Effector CD4-positive, alpha-beta T cell (primary cell): Measurements from ENCODE around the gene CTNNA2.

ENCODE experiments used
- DNase-seq: peaks from one replicate; pipeline ENCODE4 v3.0.0-alpha.2; 2020

Gene CTNNA2

DNA sequence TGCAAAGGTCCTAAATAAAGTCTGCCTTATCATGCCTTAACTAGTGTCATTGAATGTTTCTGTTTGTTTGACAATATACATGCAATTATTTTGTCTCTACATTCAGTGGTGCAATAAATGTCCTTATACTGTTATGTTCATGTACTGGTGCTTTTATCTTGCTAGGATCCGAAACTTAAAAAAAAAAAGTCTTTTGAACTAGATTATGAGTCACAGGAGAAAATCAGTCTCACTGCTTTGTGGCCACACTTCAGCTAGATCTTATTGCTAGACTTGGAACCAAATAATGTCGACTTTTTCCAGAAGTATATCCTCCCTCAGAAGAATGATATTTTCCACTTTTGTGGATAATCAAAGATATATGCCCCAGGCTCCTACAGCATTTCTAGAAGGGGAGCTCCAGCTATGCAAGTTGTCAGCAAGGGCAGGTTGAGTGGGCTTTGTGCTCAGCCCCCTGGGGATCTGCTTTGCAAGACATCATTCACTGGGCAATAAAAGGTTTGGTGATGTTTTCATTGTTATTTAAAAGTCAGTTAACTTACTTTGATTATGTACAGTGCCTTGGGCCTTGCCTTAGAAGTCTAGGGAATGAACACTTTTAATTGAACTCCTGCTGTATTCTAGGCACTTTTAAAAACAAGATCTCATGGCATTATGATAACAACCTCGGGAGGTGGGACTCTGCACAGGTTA is 948.8 kb downstream of the CTNNA2 start:
- no peak for DNase-seq

DNA sequence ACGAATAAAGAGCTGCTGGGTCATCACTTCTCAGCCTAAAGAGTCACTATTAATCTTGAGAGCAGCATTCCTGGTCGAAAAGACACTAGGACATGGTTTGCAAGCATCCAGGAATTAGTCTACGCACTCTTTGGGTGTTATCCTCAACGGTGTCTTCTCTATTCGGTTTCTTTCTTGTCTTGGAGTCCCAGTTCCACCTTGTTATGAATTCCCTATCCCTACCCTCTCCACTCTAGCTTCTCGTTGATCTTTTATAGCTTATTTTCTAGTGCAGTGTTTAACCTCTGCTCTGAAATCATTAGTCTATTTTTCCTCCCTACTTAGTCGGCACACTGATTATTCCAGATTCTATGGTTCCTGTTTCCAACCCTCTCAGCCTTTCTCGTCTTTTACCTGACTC is 949.8 kb downstream of the CTNNA2 start:
- no peak for DNase-seq

DNA sequence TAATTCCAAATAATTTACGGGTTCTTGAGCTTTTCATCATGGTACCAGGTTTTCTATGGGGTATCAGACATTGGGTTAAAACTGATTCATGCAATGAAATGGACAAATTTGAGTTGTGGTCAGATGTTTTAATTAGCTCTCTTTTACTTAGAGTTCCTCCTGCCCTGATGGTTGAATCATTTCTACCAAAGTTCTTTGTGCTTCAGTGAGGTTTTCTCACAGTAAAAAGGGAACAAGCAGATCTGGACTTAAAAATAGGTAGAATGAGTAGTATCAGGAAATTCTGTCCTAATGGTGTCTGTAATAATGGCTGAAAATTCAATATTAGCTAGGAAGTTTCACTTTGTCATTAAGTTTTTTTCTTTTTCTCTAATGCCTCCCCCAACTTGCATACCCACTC is 951.4 kb downstream of the CTNNA2 start:
- no peak for DNase-seq

DNA sequence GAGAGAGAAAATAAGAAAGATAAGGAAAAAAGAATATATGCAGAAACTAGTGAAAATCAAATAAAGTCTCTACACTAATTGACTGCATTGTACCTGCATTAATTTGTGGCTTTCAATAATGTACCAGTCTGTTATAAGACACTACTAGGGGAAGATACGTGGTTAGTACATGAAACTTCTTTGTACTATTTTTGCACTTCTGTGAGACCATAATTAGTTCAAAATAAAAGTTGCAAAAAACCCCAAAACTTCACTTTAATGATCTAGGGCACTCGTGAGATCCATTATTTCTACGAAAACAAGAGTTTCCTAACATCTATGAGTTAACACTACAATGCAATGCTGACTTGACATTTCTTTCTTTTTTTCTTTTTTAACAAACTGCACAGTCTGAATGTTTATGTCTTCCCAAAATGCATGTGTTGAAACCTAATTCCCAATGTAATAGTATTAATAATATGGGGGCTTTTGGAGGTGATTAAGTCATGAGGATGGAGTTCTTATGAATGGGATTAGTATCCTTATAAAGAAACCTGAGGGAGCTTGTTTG is 954.5 kb downstream of the CTNNA2 start:
- no peak for DNase-seq

DNA sequence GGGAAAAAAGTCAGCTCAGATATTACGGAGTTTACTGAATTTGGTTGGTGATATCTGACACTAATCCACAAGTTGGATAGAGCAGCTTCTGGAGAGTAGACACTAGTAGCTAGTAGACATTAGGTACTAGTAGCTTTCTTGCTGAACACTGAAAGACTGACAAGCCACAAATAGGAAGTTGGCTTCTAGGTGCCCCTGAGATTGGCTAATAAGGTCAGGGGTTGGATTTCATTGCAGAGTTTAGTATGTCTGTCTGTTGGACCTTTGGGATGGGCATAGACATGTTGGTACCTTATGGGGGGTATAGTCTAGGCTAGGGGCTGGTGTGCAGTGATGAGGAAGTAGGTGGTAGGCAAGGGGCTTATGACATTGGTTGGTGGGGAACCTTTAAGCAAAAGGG is 956.6 kb downstream of the CTNNA2 start:
- DNase-seq, result no peak

DNA sequence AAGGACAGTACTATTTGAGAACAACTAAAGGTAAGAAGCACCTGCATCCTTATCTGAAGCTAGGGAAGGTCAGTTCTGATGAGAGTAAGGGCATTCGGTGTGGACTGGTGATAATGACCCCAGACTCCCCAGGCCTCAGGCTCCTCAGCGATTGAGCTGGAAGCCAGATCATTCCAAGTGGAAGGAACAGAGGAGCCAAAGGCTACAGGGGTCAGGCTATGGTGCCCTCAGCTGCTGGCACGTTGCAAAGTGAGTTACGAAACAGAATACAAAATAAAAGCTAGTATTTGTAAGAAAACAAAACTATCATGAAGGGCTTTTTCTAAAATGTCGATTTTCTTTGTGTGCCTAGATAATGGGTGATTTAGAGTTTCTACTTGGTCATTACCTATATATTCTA is 960.2 kb downstream of the CTNNA2 start:
- no peak for DNase-seq

DNA sequence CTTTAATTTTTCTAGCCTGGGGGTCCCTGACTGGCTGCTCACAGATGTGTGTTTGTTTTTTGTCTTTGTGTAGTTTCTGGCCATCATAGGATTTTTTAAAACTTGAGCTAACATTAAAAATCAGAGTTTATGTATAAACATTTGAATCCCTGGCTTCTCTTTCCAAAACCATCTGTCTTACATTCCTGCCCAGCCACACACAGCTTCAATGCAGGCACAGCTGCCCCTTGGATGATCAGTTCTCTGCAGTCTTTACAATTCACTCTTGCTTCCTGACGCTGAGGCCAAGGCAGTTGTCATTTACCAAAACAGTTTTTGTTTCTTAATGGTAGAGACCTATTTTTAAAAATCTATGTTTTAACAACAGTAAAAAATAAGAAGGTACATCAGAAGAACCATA is 960.9 kb downstream of the CTNNA2 start:
- DNase-seq, result no peak

DNA sequence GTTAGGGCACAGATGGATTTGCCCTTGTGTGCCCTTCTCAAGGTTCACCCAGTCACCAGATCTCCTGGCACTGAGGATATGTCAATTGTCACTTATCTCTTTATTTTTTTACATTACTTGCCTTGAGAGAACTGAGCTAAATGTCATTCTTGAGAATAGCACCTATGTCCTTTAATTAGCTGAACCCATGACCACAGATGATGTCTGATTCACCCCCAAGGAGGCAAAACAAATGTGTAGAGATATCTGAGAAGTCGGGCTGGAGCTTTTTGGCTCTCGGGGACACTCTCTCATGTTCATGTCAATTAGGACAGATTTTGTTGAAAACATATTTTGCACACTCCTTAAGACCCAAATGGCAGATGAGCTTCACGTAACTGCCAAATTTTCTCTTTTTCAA is 963.1 kb downstream of the CTNNA2 start:
- DNase-seq, result no peak

DNA sequence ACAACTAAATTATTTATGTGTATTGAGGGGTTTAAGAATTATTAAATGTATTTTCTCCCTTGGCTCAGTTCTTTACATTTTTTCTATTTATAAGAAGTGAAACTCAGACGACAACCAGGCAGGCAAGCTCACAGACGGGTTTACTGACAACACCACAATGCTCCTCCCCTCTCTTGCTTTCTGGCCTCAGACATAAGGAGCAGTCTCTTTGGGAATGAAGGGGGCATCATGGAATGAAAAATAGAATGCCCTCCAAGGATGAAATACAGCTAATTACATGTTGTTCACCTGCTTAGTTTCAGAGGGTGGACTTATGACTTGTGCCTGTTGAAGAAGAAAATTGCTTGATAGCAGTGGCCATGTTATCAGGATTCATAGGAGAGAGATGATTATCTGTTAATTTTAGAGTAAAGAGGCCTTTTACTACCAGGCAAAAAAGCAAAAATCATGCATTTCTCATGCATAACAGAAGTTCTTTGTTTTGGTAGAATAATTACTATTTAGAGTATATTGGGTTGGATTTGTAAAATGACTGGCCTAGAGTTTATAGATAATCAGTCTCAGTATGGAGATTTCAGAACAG is 963.8 kb downstream of the CTNNA2 start:
- no peak for DNase-seq

DNA sequence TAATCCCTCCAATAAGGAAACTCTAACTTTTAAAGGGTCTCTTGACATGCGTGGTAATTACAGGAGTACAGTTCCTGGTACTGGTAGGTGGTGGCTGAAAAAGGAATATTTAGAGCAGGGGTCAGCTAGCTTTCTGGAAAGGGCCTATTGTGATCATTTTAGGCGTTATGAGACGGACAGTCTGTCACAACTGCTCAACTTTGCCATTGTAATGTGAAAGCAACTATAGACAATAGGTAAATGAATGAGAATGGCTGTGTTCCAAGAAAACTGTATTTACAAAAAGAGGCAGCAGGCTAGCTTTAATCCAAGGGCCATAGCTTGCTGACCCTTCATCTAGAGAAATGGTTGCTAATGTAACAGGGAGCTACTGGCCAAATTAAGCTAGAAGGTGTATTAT is 969.4 kb downstream of the CTNNA2 start:
- no peak for DNase-seq

DNA sequence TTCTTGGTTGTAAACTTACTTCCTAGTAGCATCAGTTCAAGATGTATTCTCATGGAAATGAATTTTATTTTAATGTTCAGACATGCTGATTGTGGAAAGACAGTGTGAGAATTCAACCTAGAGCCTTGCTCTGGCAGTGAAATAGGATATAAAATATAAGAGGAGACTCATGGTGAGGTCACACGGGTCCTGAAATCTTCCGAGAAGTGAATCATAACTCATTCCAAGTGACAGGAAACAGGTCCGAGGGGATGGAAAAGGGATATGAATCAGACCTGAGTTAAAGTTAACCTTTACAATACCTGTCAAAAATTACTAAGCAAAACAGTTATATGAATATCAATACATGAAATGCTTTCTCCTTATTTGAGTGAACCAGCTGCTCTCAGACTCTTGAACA is 976.9 kb downstream of the CTNNA2 start:
- no peak for DNase-seq

DNA sequence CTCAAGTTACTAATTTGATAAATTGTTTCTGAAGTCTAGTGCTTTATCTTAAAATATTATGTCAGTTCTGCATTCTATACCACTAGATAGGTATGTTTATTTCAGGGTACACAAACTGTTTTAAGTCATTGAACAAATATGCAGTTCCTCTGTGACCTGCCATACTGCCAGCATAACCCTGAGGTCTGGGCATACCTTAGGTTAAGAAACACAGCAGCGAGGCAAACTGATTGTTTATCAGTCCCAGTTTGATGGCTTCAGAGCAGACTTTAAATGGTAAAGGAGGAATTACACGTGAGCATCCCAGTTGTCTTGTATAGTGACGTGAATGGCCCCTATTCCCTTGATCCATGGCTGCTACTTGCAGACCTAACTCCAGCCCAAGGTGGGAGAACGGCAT is 978.1 kb downstream of the CTNNA2 start:
- DNase-seq, result no peak

DNA sequence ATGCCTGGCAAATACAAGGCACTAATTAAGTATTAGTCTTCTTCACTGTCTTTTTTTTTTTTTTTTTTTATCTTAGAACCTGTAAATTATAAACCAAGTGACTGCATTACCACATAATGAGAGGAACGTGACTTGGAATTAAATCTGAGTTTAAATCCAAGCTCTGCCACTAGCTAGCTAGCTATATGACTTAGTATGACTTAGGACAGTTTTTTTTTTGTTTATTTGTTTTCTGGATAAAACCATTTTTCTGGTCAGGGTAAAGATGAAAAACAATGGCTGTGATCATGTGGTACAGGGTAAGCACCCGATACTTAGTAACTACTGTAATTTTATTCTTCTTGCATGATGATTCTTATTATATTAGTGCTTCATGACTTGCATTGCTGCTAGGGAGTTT is 983.5 kb downstream of the CTNNA2 start:
- DNase-seq, result no peak

DNA sequence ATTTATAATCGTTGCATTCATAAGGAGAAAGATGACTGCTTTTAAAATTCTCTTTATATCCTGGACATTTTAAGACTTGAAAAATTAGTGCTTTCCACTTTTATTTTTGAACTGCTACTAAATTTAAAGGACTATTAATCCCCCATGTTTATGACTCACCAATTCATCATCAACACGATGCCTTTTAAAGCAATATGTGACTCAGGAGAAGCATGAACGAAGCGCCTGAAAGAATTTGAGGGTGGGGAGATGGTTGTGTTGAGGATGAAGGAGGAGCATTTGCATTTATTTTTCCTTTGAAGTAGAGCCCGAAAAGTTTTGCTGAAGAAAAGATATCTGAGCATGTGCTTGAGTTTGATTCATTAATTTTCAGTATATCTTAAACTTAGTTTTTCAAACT is 983.9 kb downstream of the CTNNA2 start:
- no peak for DNase-seq

DNA sequence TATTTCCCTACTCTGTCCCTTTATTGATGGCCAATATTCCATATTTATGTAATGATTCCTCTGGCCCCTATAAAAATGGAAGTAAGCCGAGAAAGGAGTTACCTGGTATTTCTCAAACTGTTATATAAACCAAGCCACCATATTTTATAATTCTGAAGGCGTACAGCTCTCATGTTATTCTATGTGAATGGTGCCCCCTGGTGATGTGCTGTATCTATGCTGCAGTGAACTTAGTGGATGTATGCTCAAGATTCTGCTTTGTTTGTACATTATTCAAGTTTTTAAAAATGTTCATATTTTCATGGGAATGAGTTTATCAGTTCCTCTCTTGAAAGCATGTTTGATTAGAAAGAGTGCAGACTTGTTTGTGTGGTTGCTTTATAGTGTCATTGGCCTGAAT is 986.2 kb downstream of the CTNNA2 start:
- DNase-seq, result no peak

DNA sequence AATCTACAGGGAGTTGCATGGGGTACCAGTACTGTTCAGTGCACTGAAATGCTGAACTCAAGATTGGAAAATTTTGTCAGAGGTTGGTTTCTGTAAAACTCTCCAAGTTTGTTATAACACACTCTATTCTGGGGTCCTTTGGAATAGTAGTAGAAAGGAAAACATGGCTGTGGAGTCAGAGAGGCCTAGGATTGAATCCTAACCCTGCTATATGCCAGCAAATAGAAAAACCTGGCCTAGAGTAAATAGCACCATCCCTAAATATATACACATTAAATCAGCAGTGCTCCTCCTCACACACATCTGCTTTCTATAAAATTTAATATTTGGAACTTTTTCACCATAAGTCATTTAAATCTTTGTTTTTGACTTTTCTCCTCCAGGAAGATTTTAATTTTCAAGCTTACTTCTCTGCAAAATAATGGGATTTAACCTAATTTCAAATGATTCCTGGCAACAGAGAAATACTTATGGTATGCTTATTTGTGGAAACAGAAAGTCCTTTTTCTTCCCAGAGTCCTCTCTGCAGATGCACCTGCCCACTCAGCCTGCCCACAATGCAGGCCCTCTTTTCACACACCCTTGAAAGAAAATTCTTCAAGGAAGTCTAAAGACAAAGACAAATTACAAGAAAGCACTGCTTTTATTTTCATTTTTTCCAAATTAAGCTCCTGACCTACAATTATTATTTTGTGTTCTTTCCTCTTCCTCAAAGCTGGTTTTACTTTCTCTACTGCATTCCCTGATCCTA is 989.2 kb downstream of the CTNNA2 start:
- no peak for DNase-seq

DNA sequence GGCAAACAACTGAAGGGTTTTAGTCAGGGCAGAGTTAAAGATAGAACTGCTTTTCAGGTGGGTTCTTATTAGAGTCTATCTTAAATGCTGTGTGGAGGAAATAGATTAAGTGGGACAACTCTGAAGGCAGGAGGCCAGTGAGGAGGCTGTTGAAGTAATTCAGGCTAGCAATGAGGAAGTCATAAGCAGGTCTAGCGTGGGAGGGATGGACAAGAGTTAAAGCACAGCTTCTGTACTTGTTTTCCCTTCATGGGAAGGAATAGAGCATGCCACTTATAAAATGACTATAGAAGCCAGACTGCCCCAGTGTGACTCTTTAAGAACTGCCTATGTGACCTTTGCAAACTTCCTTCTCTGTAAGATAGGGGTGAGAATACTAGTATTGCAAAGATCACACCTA is 993.7 kb downstream of the CTNNA2 start:
- DNase-seq, result no peak

DNA sequence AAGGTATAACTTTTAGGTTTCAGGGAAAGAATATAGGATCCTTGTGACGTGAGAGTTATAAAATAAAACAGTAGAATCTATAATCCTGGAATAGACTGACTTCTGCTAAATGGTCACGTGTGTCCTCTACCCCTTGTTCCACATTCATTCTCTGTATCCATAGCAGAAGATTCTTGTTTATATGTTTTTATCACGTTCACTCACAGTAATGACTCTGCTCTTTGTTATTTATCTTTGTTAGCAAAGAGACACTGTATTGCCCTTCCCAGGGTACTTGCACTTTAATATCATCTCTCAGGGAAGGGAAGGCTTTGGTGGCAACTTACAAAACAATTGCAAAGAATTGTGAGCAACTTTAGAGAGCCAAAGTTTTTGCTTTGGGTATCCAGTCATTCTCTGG is 997.9 kb downstream of the CTNNA2 start:
- DNase-seq, result no peak

DNA sequence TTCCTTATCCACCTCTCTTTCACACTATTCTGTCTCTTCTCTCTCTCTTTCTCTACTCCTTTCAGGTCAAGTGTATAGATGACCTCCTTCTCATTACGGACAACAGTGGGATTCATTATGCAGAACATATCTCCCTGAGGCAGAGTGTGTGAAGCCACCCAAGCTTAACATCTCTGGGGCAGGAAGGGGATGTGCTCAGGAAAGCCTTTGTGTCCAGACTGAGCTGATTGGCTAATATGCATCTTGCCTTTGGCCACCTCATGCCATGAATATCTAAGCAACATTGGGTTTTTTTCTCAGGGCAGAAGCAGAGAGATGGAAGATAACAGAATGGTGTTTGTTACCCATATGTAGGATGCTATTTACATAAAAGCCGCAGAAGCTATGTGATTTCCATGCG is 1003.1 kb downstream of the CTNNA2 start:
- DNase-seq, result no peak

DNA sequence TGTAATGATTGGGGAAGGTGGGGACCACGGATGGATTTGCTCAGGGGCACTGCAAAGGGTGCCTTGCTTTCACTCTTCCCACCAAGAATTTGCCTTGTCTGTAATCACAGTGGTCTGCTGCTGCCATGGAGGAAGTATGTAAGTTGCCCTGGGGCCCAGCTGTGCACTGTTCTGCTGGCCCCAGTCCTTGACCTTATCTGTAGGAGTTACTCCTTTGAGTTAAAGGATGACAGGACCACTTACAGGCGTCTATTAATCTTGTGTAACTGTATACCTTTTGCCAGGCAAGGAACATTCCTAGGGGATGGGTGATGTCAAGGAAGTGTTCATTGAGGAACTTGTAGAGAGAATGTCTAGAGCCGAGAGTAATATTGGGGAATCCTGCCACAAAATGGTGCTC is 1004.5 kb downstream of the CTNNA2 start:
- no peak for DNase-seq

DNA sequence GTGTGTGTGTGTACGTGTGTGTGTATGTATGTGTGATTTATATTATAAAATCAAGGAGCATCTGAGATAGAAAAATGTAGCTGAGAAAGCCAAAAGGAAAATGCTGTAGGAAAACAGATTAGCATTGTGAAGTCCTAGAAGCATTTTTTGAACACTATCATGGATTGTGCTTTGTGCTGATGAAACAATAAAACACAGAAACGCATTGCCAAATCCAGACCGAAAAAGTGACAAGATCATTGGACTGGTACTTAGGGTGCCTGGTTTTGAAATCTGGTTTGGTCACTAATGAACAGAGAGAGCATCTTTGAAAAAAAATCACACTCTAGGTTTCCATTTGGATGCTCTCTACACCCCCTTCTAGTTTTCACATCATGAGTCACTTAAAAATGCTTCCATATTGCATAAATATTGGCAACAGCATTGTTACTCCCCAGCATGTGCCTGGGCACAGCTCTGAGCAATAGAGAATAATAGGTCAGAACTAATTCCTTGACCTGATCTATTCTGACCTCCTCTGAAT is 1006.3 kb downstream of the CTNNA2 start:
- DNase-seq, result no peak

DNA sequence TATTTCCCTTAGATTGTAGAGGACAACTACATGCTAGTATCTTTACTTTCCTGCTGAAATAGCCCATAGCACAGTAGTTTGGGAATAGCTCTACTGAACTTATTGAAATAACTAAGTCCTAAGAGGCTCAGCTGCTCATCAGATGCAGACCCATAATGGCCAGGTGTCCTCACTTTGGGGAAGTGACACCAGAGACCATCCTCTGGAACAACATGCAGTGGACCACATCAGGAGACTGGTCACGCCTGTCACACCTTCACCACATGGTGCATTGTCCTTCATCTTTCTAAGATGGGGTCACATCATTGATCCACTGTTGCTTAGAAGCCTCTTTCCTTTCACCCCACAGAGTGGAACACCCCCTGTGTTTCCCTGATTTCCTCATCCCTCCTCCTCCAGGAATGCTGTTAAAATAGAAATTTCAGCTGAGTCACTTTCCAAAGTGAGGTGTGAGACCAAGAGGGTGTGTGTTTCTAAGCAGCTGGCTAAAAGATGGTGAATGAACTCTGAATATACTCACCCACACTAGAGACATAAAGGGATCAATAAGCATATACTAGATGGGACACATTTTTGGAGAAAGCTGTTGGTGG is 1006.9 kb downstream of the CTNNA2 start:
- DNase-seq, result no peak

DNA sequence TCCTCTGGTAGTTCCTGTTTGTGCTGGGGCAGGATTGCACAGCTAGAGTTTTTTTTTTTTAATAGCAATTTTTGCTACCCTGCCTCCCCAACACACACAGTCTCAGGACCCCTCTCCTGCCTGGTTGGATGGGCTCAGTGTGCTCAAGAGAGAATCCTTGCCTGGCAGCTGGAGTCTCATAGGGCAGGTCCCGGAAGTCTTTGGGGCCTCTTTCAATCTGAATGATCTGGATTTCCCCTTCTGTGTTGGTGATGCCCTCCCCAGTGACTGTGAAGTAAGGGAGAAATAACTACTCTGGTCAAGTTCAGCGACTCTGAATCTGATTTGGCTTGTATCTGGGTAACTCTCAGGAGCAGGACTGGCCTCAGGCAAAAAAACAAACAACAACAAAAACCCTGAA is 1012.3 kb downstream of the CTNNA2 start:
- no peak for DNase-seq

DNA sequence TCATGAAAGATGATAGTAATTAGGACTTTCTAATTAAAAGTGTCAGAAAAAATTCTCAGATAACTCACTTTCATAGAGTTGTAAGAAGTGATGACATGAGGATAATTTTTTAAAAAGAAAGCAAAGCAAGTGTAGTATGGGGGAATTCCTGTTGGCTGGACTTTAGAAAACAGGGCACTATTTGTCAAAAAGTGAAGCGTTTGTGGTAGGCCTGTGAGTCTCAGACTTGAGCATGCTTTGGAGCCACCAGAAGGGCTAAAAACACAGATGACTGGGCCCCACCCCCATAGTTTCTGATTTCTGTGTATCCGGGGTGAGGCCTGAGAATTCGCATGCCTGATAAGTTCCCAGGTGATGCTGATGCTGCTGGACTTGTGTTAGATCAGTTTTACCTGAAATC is 1014.3 kb downstream of the CTNNA2 start:
- no peak for DNase-seq
